ENCODE results near the gene MYCBPAP.

Gene MYCBPAP

GRCh38 chr17:50519141-50519834 is 11.0 kb downstream of the MYCBPAP start:
- DNase-seq, result no peak

GRCh38 chr17:50520483-50520882 is 12.2 kb downstream of the MYCBPAP start:
- no peak for DNase-seq

- DNase-seq, result no peak
These were observed 13.3 kb downstream of the MYCBPAP start for GRCh38 chr17:50521514-50521913.

- no peak for DNase-seq
These were observed 14.5 kb downstream of the MYCBPAP start for GRCh38 chr17:50522766-50523165.

- DNase-seq, result no peak
These were observed 15.0 kb downstream of the MYCBPAP start for GRCh38 chr17:50523208-50523607.

GRCh38 chr17:50524838-50525237 is 16.6 kb downstream of the MYCBPAP start:
- no peak for DNase-seq

GRCh38 chr17:50527155-50527762 is 19.0 kb downstream of the MYCBPAP start:
- no peak for DNase-seq

- DNase-seq, result no peak
These were observed 19.8 kb downstream of the MYCBPAP start for GRCh38 chr17:50527949-50528474.

GRCh38 chr17:50529849-50530248 is 21.6 kb downstream of the MYCBPAP start:
- no peak for DNase-seq

GRCh38 chr17:50531428-50532025 is 23.3 kb downstream of the MYCBPAP start:
- DNase-seq, result no peak

GRCh38 chr17:50532452-50533024 is 24.3 kb downstream of the MYCBPAP start, which contains the start of gene EPN3:
TSS of gene EPN3 (plus strand) at chr17:50532735. CDS start at chr17:50536557, 3,822 bp downstream.
- DNase-seq, result no peak

GRCh38 chr17:50533185-50533584 is 24.9 kb downstream of the MYCBPAP start:
- DNase-seq, result no peak

GRCh38 chr17:50533720-50534148 is 25.5 kb downstream of the MYCBPAP start:
- DNase-seq, result no peak

- DNase-seq, result no peak
These were observed 26.2 kb downstream of the MYCBPAP start for GRCh38 chr17:50534222-50534978.

- no peak for DNase-seq
These were observed 26.7 kb downstream of the MYCBPAP start for GRCh38 chr17:50534979-50535326.

GRCh38 chr17:50535407-50535806 is 27.2 kb downstream of the MYCBPAP start:
- DNase-seq, result no peak

GRCh38 chr17:50536683-50537646 is 28.7 kb downstream of the MYCBPAP start:
- DNase-seq, result no peak

- no peak for DNase-seq
These were observed 29.7 kb downstream of the MYCBPAP start for GRCh38 chr17:50537721-50538548.

- DNase-seq, result no peak
These were observed 30.5 kb downstream of the MYCBPAP start for GRCh38 chr17:50538549-50539410.
